K562 (cell line): ENCODE data around the gene PRPH2. TPM values are rescaled to one million over a fixed set of nuclear protein-coding genes. Genes with fewer than 3 reads are reported as not detected.

Source experiments
- ATAC-seq: fragments of 200-7000 bp; cut with Tn5 transposase; 3 replicates; pipeline ENCODE4 v1.9.1; 2020; ENCODE audit warnings: moderate library complexity
- BruUV-seq: library from RNA; stranded (reverse); fragments of 400-500 nt; replicated peaks from 2 replicates; lab custom pipeline; 2021; lab: Mats Ljungman, UMichigan
- CTCF ChIA-PET: fragments of 300-600 bp; formaldehyde crosslinking; extraction: SDS; loops from one replicate; lab custom pipeline; 2021; ENCODE audit warnings: low intra/inter-chr PET ratio; lab: Yijun Ruan, JAX
- POLR2A ChIA-PET: fragments of 300-600, 350-650 bp; sonication (Branson Sonifier 250); formaldehyde crosslinking; extraction: SDS; loops from one replicate; lab custom pipeline; 2021; ENCODE audit warnings: antibody characterized with exemption, inconsistent platforms; lab: Yijun Ruan, JAX
- DNase-seq, 4 experiments: peaks; one replicate each; pipeline versions ENCODE4 v3.0.0 to v3.0.0-alpha.2; 2011 to 2018; ENCODE audit warnings: low spot score in 3 of 4, mixed read lengths in 3 of 4; ENCODE audit errors: extremely low read depth in 1 of 4
- FAIRE-seq: peaks from 2 replicates; lab custom pipeline; 2011; peaks lifted over from hg19 to GRCh38; lab: Jason Lieb, UNC
- H2AFZ ChIP-seq: 2 replicates; pipeline ENCODE4 v1.6.0; 2011; ENCODE audit warnings: low read depth, low read length, control low read depth, inconsistent platforms
- H3K27ac ChIP-seq: fragments of 200-600 bp; 3 replicates; pipeline ENCODE4 v1.8.0; 2011; ENCODE audit warnings: low read depth, mild to moderate bottlenecking, control low read depth, inconsistent platforms, low read length, moderate library complexity, mixed read lengths; ENCODE audit errors: extremely low read depth
- H3K27me3 ChIP-seq, 2 experiments: fragments of 300-600 bp in 1 of 2; 2 replicates in 1 of 2; 3 replicates in 1 of 2; pipeline versions ENCODE4 v1.6.0 to v1.8.0; 2011; ENCODE audit warnings: inconsistent platforms in 2 of 2, low read length in 2 of 2, mild to moderate bottlenecking in 1 of 2, mixed read lengths in 1 of 2, moderate library complexity in 1 of 2; ENCODE audit not compliant: control insufficient read depth in 2 of 2, insufficient read depth in 2 of 2
- H3K36me3 ChIP-seq: fragments of 300-600 bp; 3 replicates; pipeline ENCODE4 v1.8.0; 2011; ENCODE audit warnings: mild to moderate bottlenecking, low read length, inconsistent platforms; ENCODE audit not compliant: control insufficient read depth, insufficient read depth
- H3K4me1 ChIP-seq, 2 experiments: fragments of 200-600 bp in 1 of 2; replicated peaks in 1 of 2; 2 replicates in 1 of 2; 3 replicates in 1 of 2; pipeline versions ENCODE4 v1.5.1 to v1.8.0; 2011; ENCODE audit warnings: inconsistent platforms in 2 of 2, low read length in 2 of 2, mild to moderate bottlenecking in 1 of 2, mixed read lengths in 1 of 2, moderate library complexity in 1 of 2; ENCODE audit not compliant: control insufficient read depth in 2 of 2, insufficient read depth in 2 of 2
- H3K4me2 ChIP-seq: 2 replicates; pipeline ENCODE4 v1.6.1; 2011; ENCODE audit warnings: low read length, control low read depth, inconsistent platforms, mixed read lengths; ENCODE audit not compliant: insufficient read depth
- H3K4me3 ChIP-seq: fragments of 200-600 bp; sonication (generic), shearing (Covaris generic); 2 replicates; pipeline ENCODE4 v1.5.1; 2016; ENCODE audit warnings: control low read depth, inconsistent platforms
- H3K79me2 ChIP-seq: fragments of 200-600 bp; 3 replicates; pipeline ENCODE4 v1.8.0; 2011; ENCODE audit warnings: low read length, inconsistent platforms; ENCODE audit not compliant: control insufficient read depth, insufficient read depth
- H3K9ac ChIP-seq, 2 experiments: 2 replicates each; pipeline versions ENCODE4 v1.6.0 to v1.6.1; 2011; ENCODE audit warnings: low read depth in 2 of 2, low read length in 2 of 2, control low read depth in 1 of 2, inconsistent platforms in 1 of 2, mild to moderate bottlenecking in 1 of 2, mixed read lengths in 1 of 2; ENCODE audit not compliant: insufficient read depth in 1 of 2
- H3K9me1 ChIP-seq: one replicate; pipeline ENCODE4 v1.6.0; 2011; ENCODE audit warnings: inconsistent platforms, mild to moderate bottlenecking, low read length, moderate library complexity; ENCODE audit not compliant: control insufficient read depth, insufficient read depth
- H3K9me3 ChIP-seq: replicated peaks from 2 replicates; pipeline ENCODE4 v1.5.1; 2011; ENCODE audit warnings: low read depth, low read length, inconsistent platforms; ENCODE audit not compliant: control insufficient read depth, insufficient read depth
- H4K20me1 ChIP-seq: replicated peaks from 2 replicates; pipeline ENCODE4 v1.6.1; 2011; ENCODE audit warnings: low read length, inconsistent platforms, mixed read lengths; ENCODE audit not compliant: control insufficient read depth, insufficient read depth
- BCOR ChIP-seq: fragments of 450-650 bp; IDR thresholded peaks from 2 replicates; pipeline ENCODE4 v1.6.1; 2016
- CREB1 ChIP-seq, 2 experiments: sonication (generic) in 1 of 2; formaldehyde crosslinking in 1 of 2; IDR thresholded peaks; 2 replicates each; pipeline versions ENCODE4 v1.6.1 to v1.8.0; 2012 to 2022; ENCODE audit warnings: inconsistent platforms in 1 of 2, mild to moderate bottlenecking in 1 of 2, missing genetic modification reagents in 1 of 2, moderate library complexity in 1 of 2
- CXXC5 ChIP-seq: fragments of 250-450 bp; sonication (Bioruptor Pico); IDR thresholded peaks from 2 replicates; pipeline ENCODE4 v1.8.0; 2022; ENCODE audit warnings: inconsistent platforms, mild to moderate bottlenecking, moderate library complexity
- FOXK2 ChIP-seq, 2 experiments: fragments of 450-650 bp; IDR thresholded peaks in 1 of 2; conservative IDR thresholded peaks in 1 of 2; 2 replicates each; pipeline ENCODE4 v1.6.1; 2016; ENCODE audit warnings: low read depth in 2 of 2, mild to moderate bottlenecking in 1 of 2
- HMGXB4 ChIP-seq: sonication (generic); formaldehyde crosslinking; IDR thresholded peaks from 2 replicates; pipeline ENCODE4 v1.8.1; 2023; ENCODE audit warnings: mild to moderate bottlenecking, missing genetic modification reagents
- PML ChIP-seq: IDR thresholded peaks from 2 replicates; pipeline ENCODE4 v1.6.1; 2012; ENCODE audit warnings: low read length, inconsistent platforms
- POLR2G ChIP-seq: fragments of 200-400 bp; formaldehyde crosslinking; IDR thresholded peaks from 2 replicates; pipeline ENCODE4 v1.6.1; 2017; ENCODE audit warnings: low read depth, mild to moderate bottlenecking, antibody characterized with exemption, low read length, moderate library complexity
- RBM39 ChIP-seq: fragments of 200-400 bp; formaldehyde crosslinking; optimal IDR thresholded peaks from 2 replicates; pipeline ENCODE3; 2018; ENCODE audit warnings: low read depth, low read length
- RNF2 ChIP-seq: sonication (generic); IDR thresholded peaks from 2 replicates; pipeline ENCODE4 v1.6.1; 2016
- SMAD2 ChIP-seq: fragments of 150-350 bp; IDR thresholded peaks from 2 replicates; pipeline ENCODE4 v1.6.1; 2014; ENCODE audit warnings: low read depth, mild to moderate bottlenecking, low read length
- ZBTB7A ChIP-seq: IDR thresholded peaks from 2 replicates; pipeline ENCODE4 v1.6.1; 2011; ENCODE audit warnings: low read depth, mild to moderate bottlenecking, low read length, moderate library complexity, borderline replicate concordance; ENCODE audit not compliant: control insufficient read depth
- ZNF311 ChIP-seq: fragments of 250-450 bp; sonication (Bioruptor Pico); IDR thresholded peaks from 2 replicates; pipeline ENCODE4 v1.4.0; 2020; ENCODE audit warnings: mild to moderate bottlenecking, moderate library complexity
- ZNF644 ChIP-seq: fragments of 200-800 bp; sonication (Bioruptor generic); IDR thresholded peaks from 2 replicates; pipeline ENCODE4 v1.6.1; 2016; ENCODE audit warnings: low read depth, missing genetic modification characterization, missing compliant biosample characterization
- ZNF695 ChIP-seq: fragments of 450-650 bp; formaldehyde crosslinking; IDR thresholded peaks from 2 replicates; pipeline ENCODE4 v1.4.0; 2020; ENCODE audit warnings: mild to moderate bottlenecking, moderate library complexity
- ZNF77 ChIP-seq: fragments of 250-450 bp; sonication (Bioruptor Pico); IDR thresholded peaks from 2 replicates; pipeline ENCODE4 v1.5.0; 2020
- ZNF79 ChIP-seq: fragments of 250-450 bp; sonication (Bioruptor Pico); IDR thresholded peaks from 2 replicates; pipeline ENCODE4 v1.4.0; 2020; ENCODE audit warnings: low read depth, mild to moderate bottlenecking, moderate library complexity
- ZSCAN29 ChIP-seq: fragments of 450-650 bp; IDR thresholded peaks from 2 replicates; pipeline ENCODE4 v1.6.1; 2017
- in situ Hi-C: fragments of 300-500 bp; cut with MboI; formaldehyde crosslinking; loops from 4 replicates; pipeline ENCODE4 v1.15.0; 2018; ENCODE audit warnings: inconsistent platforms, mixed read lengths
- intact Hi-C: fragments of 100-400 bp; cut with micrococcal nuclease; formaldehyde crosslinking; loops from 2 replicates; pipeline ENCODE4 v1.14.2; 2022
- polyA plus RNA-seq, 8 experiments: library from polyadenylated mRNA; depleted of rRNA in 4 of 8; stranded (reverse) in 5 of 8; unstranded in 3 of 8; fragments of >200 nt; fragmentation: Nextera tagmentation in 2 of 8; fragmentation: Illumina TruSeq in 1 of 8; extraction: Ambion mirVana in 2 of 8; extraction: Trizol in 1 of 8; gene quantifications; 2 replicates each; pipeline versions ENCODE4 v1.2.1 to v1.2.3, GENCODE V29; 2011 to 2014; ENCODE audit warnings: inconsistent platforms in 1 of 8, missing spikeins in 1 of 8
- total RNA-seq, 7 experiments: library from RNA; depleted of rRNA in 6 of 7; stranded (reverse); fragments of >200 nt in 6 of 7; fragmentation: Illumina TruSeq in 2 of 7; extraction: Trizol in 2 of 7; gene quantifications; 2 replicates each; pipeline versions ENCODE4 v1.2.1 to v1.2.3, GENCODE V29; 2011 to 2021; ENCODE audit warnings: low replicate concordance in 1 of 7
- TF ChIP-seq, protein P1 (sequence below): fragments of 450-650 bp; conservative IDR thresholded peaks from 2 replicates; pipeline ENCODE4 v1.6.1; 2016; ENCODE audit warnings: missing genetic modification characterization, low read depth, mild to moderate bottlenecking, missing compliant biosample characterization, moderate library complexity

Gene PRPH2
- total and polyA plus RNA-seq, 9 of the 15 experiments (the other 6 are each of a cell fraction or from before 2014, with no cell fraction given): 0.03 to 0.11 (median 0.03) TPM; not detected in 5

DNA sequence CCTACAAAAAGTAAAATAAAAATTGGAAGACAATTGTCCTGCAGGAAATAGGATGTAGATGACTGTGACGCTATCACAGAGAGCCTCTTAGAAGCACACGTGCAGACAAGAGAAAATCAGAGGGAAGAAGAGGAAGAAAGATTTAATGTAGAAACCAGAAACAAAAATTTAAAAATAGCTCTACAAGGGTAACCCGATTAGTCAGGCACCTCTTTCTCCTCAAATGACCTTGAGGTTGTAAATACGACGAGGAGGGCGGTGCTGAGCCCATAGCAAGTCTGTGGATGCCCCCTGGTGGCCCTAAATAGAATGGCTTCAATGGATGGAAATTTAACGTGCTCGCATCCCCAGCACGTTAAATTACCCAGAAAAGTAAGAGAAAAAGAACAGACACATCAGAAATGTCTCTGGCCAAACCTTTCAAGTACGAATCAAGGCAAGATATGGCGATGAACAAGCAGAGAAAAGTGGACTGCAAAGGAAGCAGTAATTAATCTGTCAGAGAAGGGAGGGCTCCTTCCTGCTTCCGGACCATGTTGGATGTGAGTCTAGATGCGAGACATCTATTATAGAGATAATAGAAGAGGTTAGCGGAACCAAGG lies 4.2 kb upstream of the PRPH2 start (continued):
- no peak for TF ChIP-seq ZNF695 (CRISPR knock-in tag)
- no peak for TF ChIP-seq ZSCAN29
- peak; percentile 92 to 94 for TF ChIP-seq FOXK2 (conservative IDR thresholded peaks at IDR 0.05 in 1 of 2, IDR thresholded peaks at IDR 0.05 in 1 of 2; ENCODE audit: low read depth in 2 of 2)
- TF ChIP-seq POLR2G: no peak
- TF ChIP-seq SMAD2: no peak
- TF ChIP-seq ZNF644 (tag): no peak
- TF ChIP-seq, protein P1, sequence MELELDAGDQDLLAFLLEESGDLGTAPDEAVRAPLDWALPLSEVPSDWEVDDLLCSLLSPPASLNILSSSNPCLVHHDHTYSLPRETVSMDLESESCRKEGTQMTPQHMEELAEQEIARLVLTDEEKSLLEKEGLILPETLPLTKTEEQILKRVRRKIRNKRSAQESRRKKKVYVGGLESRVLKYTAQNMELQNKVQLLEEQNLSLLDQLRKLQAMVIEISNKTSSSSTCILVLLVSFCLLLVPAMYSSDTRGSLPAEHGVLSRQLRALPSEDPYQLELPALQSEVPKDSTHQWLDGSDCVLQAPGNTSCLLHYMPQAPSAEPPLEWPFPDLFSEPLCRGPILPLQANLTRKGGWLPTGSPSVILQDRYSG (tag): no peak
- peak; percentile 49; the same call in 1 of the 2 replicates for TF ChIP-seq CXXC5 (CRISPR knock-in tag)
- no peak for TF ChIP-seq RNF2
- TF ChIP-seq ZNF77 (CRISPR knock-in tag): no peak
- TF ChIP-seq BCOR: peak; percentile 31; the same call in 1 of the 2 replicates

- no peaks in the 10 kb centered on the region for H3K9me3 ChIP-seq
- intact Hi-C loops: loop anchor here (1.0 to 10.0 kb wide), 5 partner anchors 65 to 461 kb away; partner anchors contain the start of genes RPL7L1 and UBR2
- H3K4me3 ChIP-seq: no peak overlapping the region
- in situ Hi-C loops: no loop called here
- peaks cover 6 to 8% of the 10 kb centered on the region in 2 experiments; a peak in 4 of 5 replicates for H3K4me1 ChIP-seq
- ChIA-PET POLR2A (interaction anchor here (0.8 to 1.9 kb wide), 4 partner anchors 10 to 154 kb away, joined by 3 to 5 read pairs (median 4); partner anchors contain the start of gene RPL7L1), CTCF (interaction anchor here (0.6 to 2.7 kb wide), 7 partner anchors 11 to 650 kb away, joined by 3 to 40 read pairs (median 5); partner anchors contain the start of gene UBR2)
- H3K36me3 ChIP-seq: no peaks in the 10 kb centered on the region
- DNase-seq (no peak), FAIRE-seq (no peak), ATAC-seq (no peak)
- no TSS peak for BruUV-seq
- H3K27ac ChIP-seq: no peak overlapping the region
- peaks cover 10 to 14% of the 10 kb centered on the region in 2 experiments for H3K27me3 ChIP-seq
- H3K9me1 ChIP-seq: peaks cover 6% of the 10 kb centered on the region
- no peaks in the 10 kb centered on the region for H4K20me1 ChIP-seq
- H3K4me2 ChIP-seq: no peak overlapping the region
- no peaks in the 10 kb centered on the region for H3K79me2 ChIP-seq
- H2AFZ ChIP-seq: peak overlapping the region; percentile 87
- no peak overlapping the region for H3K9ac ChIP-seq
- TF ChIP-seq ZNF79 (CRISPR knock-in tag) (no peak), CREB1 (IDR thresholded peaks at IDR 0.05) (no peak), CREB1 (CRISPR knock-in tag; IDR thresholded peaks at IDR 0.05) (no peak), ZNF311 (CRISPR knock-in tag) (no peak), HMGXB4 (CRISPR knock-in tag) (no peak), PML (no peak), ZBTB7A (no peak), RBM39 (no peak)
These were observed 3.6 kb upstream of the PRPH2 start for GRCh38 chr6:42726026-42726425.
